GM21723 (cell line): Measurements from ENCODE around the gene GATA2.

ENCODE experiments used
- ATAC-seq: cut with Tn5 transposase; IDR thresholded peaks from one replicate; pipeline ENCODE4 v1.9.1; 2021; ENCODE audit warnings: mild to moderate bottlenecking, moderate library complexity; ENCODE audit not compliant: unreplicated experiment

Gene GATA2

GRCh38 chr3:128459461-128459820 is 33.6 kb downstream of the GATA2 start:
- ATAC-seq: no peak

DNA sequence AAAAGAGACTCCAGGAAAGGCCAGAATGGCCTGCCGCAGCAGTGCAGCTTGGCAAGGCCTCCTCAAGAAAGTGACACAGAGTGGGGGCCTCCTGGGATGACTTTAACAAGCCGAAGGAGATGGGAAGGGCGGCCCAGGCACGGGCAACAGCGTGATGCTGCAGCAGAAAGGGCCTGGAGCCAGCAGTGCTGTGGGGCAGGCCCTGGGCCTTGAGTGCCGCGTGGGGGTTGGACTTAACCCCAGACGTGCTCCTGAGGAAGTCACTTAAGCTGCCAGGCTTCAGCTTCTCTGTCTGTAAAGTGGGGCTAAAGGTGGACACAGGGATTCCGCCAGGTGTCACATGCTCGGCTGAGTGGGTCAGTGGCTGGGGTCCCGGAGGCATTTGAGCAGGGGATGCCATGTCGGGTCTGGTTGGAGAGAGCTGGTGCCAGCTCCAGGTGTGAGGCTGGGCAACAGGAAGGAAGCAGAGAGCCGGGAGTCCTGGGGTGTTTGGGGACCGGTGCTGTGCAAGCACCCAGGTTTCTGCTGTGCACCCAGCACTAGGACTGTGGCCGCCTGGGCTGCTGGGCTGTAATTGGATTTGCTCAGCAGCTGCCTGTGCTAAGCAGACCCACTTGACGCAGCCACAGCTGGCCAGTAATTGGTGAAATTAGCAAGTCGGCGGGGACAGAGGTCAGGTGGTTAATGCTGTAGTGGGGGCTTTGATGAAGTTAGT is 34.1 kb downstream of the GATA2 start:
- no peak for ATAC-seq

DNA sequence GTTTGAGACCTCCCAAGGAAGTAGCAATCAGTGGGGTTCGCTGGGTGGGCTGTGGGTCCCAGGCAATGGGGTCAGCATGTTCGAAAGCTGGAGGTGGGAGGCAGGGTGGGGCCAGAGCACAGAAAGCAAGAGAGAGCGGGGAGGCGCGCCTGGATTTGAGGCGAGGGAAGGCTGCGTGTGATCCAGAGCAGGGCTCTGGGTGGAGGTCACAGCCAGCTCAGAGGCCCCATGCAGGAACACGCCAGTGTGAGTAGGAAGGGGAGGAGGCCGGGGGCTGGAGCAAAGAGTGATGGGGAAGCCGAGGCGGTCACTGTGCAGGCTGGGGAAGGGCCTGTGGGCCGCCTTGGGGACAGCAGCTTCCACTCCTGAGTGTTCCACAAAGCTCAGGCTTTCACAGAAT is 35.1 kb downstream of the GATA2 start:
- no peak for ATAC-seq

- ATAC-seq: no peak
These were observed 36.0 kb downstream of the GATA2 start for GRCh38 chr3:128456776-128457715.

DNA sequence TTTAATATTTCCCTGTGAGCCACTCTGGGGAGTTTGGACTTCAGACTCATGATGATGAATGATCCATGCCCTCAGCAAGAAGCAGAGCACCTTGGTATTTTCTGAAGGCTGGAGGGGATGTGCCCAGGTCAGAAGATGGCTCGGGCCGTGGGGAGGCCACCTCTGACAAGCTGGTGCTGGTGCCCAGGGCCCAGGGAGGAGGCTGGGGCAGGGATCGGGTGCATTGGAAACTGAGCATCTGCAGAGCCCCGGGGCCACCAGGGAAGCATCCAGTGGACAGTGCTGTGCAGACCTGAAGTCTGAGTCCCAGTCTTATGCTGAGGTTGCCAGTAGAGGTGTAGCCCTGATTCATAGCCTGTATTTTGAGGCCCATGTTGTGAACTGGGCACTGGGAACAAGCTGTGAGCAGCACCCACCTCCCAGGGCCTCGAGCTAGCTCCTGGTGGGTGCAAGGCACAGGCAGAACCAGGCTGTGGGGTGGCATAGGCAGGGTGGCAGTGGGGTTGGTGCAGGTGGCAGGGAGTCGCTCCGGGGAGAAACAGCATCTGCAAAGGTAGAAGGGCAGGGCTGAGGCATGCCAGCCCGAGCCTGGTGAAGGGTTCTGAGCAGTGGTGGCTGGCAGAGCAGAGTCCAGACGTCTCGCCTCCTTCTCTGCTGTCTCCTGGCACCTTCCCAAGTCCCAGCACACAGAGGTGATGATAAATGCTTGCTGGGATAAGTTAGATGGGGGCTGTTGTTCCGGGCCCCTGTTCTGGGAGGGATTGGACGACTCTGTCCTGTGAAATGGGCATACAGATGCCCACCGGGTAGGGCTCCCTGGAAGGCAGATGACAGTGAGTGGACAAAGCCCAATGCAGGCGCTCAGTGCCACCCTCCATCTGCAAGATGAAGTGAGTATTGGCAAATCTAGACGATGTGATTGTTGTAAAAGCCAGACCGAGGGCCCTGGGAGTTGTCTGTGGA is 36.9 kb downstream of the GATA2 start:
- no peak for ATAC-seq

- no peak for ATAC-seq
These were observed 37.9 kb downstream of the GATA2 start for GRCh38 chr3:128455116-128455515.

DNA sequence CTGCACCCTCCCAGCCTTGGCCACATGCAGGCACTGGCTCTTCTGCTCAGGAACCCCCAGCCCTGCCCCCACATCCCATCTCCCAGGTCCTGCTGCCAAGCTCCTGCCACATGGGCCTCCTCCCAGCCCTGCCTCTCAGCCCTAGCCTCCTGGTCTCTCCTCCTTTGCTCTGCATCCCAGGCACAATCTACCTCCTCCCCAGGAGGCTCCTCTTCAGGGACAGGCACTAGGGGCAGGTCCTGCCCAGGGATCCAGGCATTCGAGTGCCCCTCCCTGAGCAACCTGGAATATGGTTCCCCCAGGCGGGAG is 38.7 kb downstream of the GATA2 start:
- no peak for ATAC-seq

- no peak for ATAC-seq
These were observed 39.3 kb downstream of the GATA2 start for GRCh38 chr3:128453501-128454309.

DNA sequence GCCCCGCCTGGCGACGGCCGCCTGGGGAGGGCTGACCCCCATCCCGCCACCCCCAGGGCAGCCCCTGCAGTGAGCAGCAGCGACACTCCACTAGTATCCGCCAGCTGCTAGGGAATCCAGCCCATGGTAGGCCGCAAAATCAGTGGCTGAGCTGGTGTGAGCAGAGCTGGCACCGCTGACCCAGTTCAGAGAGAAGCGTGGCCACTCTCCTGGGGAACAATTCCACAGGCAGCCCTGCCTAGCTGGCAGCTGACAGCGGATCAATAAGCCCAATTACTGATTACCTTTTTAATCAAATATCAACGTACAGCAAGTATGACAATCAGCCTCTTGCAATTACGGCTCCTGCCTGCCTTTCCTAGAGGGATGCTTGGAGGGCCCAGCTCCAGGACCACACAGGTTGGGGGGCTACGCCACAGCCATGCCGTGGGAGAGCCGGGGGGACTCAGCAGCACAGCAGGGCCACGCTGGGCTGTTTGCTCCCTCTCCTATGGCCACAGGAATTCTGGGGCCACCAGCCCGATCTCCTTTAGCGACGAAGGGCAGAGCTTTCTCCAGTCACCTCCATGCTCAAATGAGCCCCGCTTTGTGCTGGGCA is 40.2 kb downstream of the GATA2 start:
- no peak for ATAC-seq

DNA sequence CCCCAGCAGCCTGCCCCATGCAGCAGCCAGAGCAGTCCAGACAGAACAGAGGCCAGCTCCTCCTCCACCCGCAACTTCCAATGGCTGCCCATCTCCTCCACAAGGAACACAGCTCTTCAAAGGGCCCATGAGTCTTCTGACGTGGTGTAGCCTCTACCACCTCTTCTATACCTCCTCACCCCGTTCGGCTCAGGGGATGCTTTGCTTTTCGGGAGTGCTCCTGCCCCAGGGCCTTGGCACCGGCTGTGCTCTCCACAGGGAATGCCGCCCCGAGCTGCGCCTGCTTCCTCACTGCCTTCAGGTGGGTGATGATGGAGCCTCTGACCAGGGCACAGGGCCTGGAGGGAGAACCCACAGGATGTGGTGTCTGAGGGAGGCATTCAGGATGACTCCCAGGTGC is 40.9 kb downstream of the GATA2 start:
- no peak for ATAC-seq

DNA sequence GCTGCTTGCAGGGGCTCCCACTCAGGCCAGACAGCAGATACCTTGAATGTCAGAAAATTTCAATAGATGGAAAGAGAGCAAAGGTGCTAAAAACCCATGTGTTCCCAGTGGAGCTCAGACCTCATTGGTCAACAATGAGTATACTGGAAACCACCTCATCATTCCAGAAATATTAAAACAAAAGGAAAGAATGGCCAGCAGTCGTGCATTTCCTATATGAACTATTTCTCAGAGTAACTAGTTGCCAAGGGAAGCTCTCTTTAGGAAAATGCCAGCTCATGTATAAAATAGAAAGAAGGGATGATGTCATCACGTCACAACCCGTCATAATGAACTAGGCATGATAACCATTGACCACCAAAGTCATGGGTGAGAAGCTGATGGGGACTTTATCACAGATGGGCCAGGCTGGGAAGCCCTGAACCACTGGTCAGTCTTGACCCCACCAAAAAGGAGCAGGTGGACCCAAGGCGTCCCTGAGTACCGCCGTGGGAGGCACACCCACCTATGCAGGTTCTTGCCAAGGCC is 43.8 kb downstream of the GATA2 start:
- no peak for ATAC-seq

DNA sequence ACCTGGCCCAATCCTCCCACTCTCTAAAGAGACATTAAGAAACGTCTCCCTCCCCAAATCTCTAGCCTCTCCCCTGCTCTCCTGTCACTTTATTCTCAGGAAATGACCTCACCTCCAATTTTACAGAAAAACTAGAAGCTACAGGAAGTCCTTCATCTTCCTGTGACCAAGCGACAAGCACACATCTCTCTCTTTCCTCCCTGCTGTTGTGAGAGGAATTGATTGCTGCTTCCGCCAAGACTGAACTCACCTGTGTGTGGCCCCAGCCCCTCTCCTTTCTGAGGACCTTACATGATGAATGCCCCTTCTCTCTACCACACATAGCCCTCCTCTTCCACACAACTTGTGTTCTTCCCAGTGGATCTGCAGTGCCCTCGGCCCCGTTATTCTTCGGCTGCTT is 44.5 kb downstream of the GATA2 start:
- ATAC-seq: no peak

GRCh38 chr3:128447561-128448013 is 45.4 kb downstream of the GATA2 start:
- ATAC-seq: no peak

DNA sequence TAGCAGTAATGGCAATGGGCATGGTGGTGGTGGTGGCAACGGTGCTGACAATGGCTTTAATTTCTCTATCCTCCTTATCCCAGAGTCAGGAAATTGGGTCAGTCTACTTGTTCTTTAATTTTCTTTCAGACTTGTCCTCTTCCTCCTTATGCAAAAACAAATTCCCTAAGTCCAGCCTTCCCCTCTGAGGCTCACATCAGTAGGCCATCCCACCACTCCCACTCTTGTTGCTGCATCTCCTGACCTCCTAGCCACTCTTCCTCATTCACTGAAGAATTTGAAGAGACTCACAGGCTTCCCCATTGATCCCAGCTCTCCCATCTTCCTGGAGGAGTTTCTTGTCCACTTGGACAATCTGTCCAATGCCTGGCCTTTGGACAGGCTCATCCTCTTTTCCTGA is 46.2 kb downstream of the GATA2 start:
- ATAC-seq: no peak

- no peak for ATAC-seq
These were observed 47.6 kb downstream of the GATA2 start for GRCh38 chr3:128445357-128445756.

GRCh38 chr3:128443771-128444170 is 49.2 kb downstream of the GATA2 start:
- no peak for ATAC-seq

DNA sequence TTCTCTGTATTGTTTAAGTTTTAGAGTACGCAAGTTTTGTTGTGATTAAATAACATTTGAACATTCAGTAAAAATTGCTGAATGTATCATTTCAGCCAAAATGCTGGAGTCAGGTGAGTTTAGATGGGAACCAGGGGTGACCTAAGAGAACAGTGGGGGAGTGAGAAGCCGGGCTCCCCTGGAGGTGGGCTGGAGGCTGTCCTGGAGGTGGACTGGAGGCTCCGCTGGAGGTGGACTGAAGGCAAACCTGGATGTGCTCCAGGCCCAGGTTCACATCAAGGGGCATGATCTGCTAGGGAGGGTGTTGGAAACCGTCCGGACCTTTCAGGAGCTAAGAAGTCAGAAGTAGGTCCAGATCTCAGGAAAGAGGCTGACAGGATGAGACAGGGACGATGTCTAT is 50.1 kb downstream of the GATA2 start:
- no peak for ATAC-seq

DNA sequence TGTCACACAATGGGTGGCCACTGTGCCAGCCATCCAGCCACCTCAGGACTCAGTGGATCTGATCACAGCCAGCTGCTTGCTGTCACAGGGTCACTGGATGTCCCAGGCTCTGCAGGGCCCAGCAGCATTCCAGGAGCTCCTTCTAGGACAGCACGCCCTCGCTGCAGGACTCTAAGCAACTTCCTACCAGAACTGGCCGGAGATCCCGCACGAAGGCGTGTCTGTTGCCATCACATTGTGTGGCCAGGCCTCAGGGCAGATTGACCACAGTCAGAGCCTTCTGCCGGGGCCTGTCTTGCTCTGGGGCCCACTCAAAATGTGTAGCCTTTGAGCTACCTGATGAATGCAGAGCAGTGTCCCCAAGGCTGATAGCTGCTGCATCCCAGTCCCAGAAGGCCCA is 50.9 kb downstream of the GATA2 start:
- no peak for ATAC-seq

GRCh38 chr3:128439226-128439625 is 53.8 kb downstream of the GATA2 start:
- ATAC-seq: no peak
